ENCODE data around the gene TRAFD1.

DNA sequence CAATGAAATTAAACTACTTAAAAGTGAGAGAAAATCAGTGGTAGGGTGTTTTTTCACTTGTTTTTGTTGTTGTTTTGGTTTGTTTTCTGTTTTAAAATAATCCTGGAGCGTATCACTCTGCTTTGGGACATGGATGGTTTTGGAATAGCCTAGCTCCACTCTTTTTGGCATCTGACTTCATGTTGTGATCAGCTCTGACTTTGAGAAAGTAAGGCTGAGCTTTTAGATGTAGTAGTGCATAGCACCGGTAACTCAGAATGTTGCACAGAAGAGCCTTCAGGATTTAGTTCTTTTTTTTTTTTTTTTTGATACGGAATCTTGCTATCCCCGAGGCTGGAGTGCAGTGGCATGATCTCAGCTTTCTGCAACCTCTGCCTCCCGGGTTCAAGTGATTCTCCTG lies 8.1 kb downstream of the TRAFD1 start:
- TF ChIP-seq, protein P1, sequence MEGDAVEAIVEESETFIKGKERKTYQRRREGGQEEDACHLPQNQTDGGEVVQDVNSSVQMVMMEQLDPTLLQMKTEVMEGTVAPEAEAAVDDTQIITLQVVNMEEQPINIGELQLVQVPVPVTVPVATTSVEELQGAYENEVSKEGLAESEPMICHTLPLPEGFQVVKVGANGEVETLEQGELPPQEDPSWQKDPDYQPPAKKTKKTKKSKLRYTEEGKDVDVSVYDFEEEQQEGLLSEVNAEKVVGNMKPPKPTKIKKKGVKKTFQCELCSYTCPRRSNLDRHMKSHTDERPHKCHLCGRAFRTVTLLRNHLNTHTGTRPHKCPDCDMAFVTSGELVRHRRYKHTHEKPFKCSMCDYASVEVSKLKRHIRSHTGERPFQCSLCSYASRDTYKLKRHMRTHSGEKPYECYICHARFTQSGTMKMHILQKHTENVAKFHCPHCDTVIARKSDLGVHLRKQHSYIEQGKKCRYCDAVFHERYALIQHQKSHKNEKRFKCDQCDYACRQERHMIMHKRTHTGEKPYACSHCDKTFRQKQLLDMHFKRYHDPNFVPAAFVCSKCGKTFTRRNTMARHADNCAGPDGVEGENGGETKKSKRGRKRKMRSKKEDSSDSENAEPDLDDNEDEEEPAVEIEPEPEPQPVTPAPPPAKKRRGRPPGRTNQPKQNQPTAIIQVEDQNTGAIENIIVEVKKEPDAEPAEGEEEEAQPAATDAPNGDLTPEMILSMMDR (conservative IDR thresholded peaks at IDR 0.05; ENCODE audit: low read length): no peak
- no peak for TF ChIP-seq EZH2phosphoT487 (IDR thresholded peaks at IDR 0.05; ENCODE audit: borderline replicate concordance, low read depth, low read length)
